Activated B cell treated with CpG ODN at 0.5 μM for 24 hours (primary cell): ENCODE data around the gene ANKRD10. TPM values are rescaled to one million over a fixed set of nuclear protein-coding genes. Genes with fewer than 3 reads are reported as not detected.
A peak's percentile ranks its signal among the peaks of the same experiment; 100 is the strongest.

ENCODE experiments used
- ATAC-seq: fragments of 200-7000 bp; cut with Tn5 transposase; one replicate; pipeline ENCODE4 v1.10.0; 2021; ENCODE audit warnings: low read depth, mild to moderate bottlenecking, moderate library complexity
- CTCF ChIA-PET: fragments of 350-600 bp; sonication (Branson Sonifier 250); formaldehyde crosslinking; loops from one replicate; lab custom pipeline; 2021; ENCODE audit warnings: antibody characterized with exemption; lab: Charles Lee
- POLR2A ChIA-PET: fragments of 350-600 bp; sonication (Branson Sonifier 250); formaldehyde crosslinking; loops from one replicate; lab custom pipeline; 2021; ENCODE audit warnings: antibody characterized with exemption; lab: Charles Lee
- DNase-seq: peaks from one replicate; pipeline ENCODE4 v3.0.0; 2022
- H3K27ac Mint-ChIP-seq: one replicate; pipeline ENCODE4 v1.8.0; 2020; ENCODE audit warnings: mixed read lengths
- H3K27me3 Mint-ChIP-seq: one replicate; pipeline ENCODE4 v1.8.0; 2021; ENCODE audit warnings: mixed read lengths
- H3K36me3 Mint-ChIP-seq: one replicate; pipeline ENCODE4 v1.8.0; 2021; ENCODE audit warnings: low read depth, mixed read lengths
- H3K4me1 Mint-ChIP-seq: one replicate; pipeline ENCODE4 v1.8.0; 2021; ENCODE audit warnings: mixed read lengths
- H3K4me3 Mint-ChIP-seq: one replicate; pipeline ENCODE4 v1.8.0; 2020; ENCODE audit warnings: mild to moderate bottlenecking, mixed read lengths
- H3K9me3 Mint-ChIP-seq: one replicate; pipeline ENCODE4 v1.8.0; 2020; ENCODE audit warnings: mixed read lengths
- CTCF ChIP-seq: fragments of 200-600 bp; IDR thresholded peaks from one replicate; pipeline ENCODE4 v1.8.0; 2022; ENCODE audit warnings: antibody characterized with exemption, mild to moderate bottlenecking
- intact Hi-C: fragments of 100-400 bp; cut with micrococcal nuclease; formaldehyde crosslinking; loops from one replicate; pipeline ENCODE4 v1.15.1; 2024
- total RNA-seq: library from RNA; stranded (reverse); gene quantifications from 2 replicates; pipeline ENCODE4 v1.2.3, GENCODE V29; 2022

ANKRD10 gene
- total RNA-seq, 1 donor from 2014 or later, result 256 TPM

- TF ChIP-seq CTCF, result no peak
- peaks cover 23% of the 10 kb centered on the region for H3K36me3 Mint-ChIP-seq
- POLR2A ChIA-PET, result interaction anchor here (1.8 kb wide), 1 partner anchor 28 kb away, joined by 5 read pairs; no protein-coding TSS in a partner anchor
- peak overlapping the region; percentile 32 for H3K27ac Mint-ChIP-seq
- CTCF ChIA-PET, result no interaction called here
- H3K4me3 Mint-ChIP-seq, result no peak overlapping the region
- no peaks in the 10 kb centered on the region for H3K4me1 Mint-ChIP-seq
- no peak for ATAC-seq
- DNase-seq, result no peak
- no peaks in the 10 kb centered on the region for H3K27me3 Mint-ChIP-seq
- intact Hi-C loops, result no loop called here
- no peaks in the 10 kb centered on the region for H3K9me3 Mint-ChIP-seq
Measured at GRCh38 chr13:110885966-110886869, 28.7 kb downstream of the ANKRD10 start.

GRCh38 chr13:110885516-110885915, 29.4 kb downstream of the ANKRD10 start:
- Mint-ChIP-seq H3K27me3 (no peaks in the 10 kb centered on the region), H3K9me3 (no peaks in the 10 kb centered on the region), H3K4me1 (no peaks in the 10 kb centered on the region), H3K4me3 (no peak overlapping the region), H3K27ac (no peak overlapping the region), H3K36me3 (peaks cover 21% of the 10 kb centered on the region)
- DNase-seq (no peak), ATAC-seq (no peak)
- TF ChIP-seq CTCF, result no peak
- intact Hi-C loops, result no loop called here
- CTCF ChIA-PET, result no interaction called here
- POLR2A ChIA-PET, result no interaction called here

- no peaks in the 10 kb centered on the region for H3K4me1 Mint-ChIP-seq
- peaks cover 29% of the 10 kb centered on the region for H3K36me3 Mint-ChIP-seq
- ChIA-PET POLR2A (no interaction called here), CTCF (no interaction called here)
- ATAC-seq, result no peak
- H3K4me3 Mint-ChIP-seq, result no peak overlapping the region
- intact Hi-C loops, result no loop called here
- DNase-seq, result no peak
- no peaks in the 10 kb centered on the region for H3K27me3 Mint-ChIP-seq
- H3K9me3 Mint-ChIP-seq, result no peaks in the 10 kb centered on the region
- H3K27ac Mint-ChIP-seq, result no peak overlapping the region
- no peak for TF ChIP-seq CTCF
Measured at GRCh38 chr13:110884517-110884916, 30.4 kb downstream of the ANKRD10 start.

GRCh38 chr13:110883542-110883941, 31.3 kb downstream of the ANKRD10 start:
- no peak for DNase-seq
- CTCF ChIA-PET, result no interaction called here
- ATAC-seq, result no peak
- intact Hi-C loops, result no loop called here
- Mint-ChIP-seq H3K36me3 (peaks cover 29% of the 10 kb centered on the region), H3K4me1 (no peaks in the 10 kb centered on the region), H3K4me3 (no peak overlapping the region), H3K27me3 (no peaks in the 10 kb centered on the region), H3K9me3 (no peaks in the 10 kb centered on the region), H3K27ac (no peak overlapping the region)
- POLR2A ChIA-PET, result no interaction called here
- TF ChIP-seq CTCF, result no peak

- no peak overlapping the region for H3K27ac Mint-ChIP-seq
- H3K9me3 Mint-ChIP-seq, result no peaks in the 10 kb centered on the region
- H3K27me3 Mint-ChIP-seq, result no peaks in the 10 kb centered on the region
- no peak for DNase-seq
- CTCF ChIA-PET, result no interaction called here
- no peak for TF ChIP-seq CTCF
- no peak for ATAC-seq
- no peak overlapping the region for H3K4me3 Mint-ChIP-seq
- POLR2A ChIA-PET, result no interaction called here
- H3K4me1 Mint-ChIP-seq, result no peaks in the 10 kb centered on the region
- H3K36me3 Mint-ChIP-seq, result peaks cover 29% of the 10 kb centered on the region
- intact Hi-C loops, result no loop called here
Measured at GRCh38 chr13:110882972-110883371, 31.9 kb downstream of the ANKRD10 start.
